Fibroblast of lung (primary cell): ENCODE measurements around the gene FNDC3A. TPM values are rescaled to one million over a fixed set of nuclear protein-coding genes. Genes with fewer than 3 reads are reported as not detected.

Experiments used
- DNase-seq, 2 donors: peaks; one replicate each; pipeline versions ENCODE4 v3.0.0 to v3.0.0-alpha.2; 2010; ENCODE audit warnings: low read depth in 2 of 2
- H2AFZ ChIP-seq: 2 replicates; pipeline ENCODE4 v1.5.1; 2012; ENCODE audit warnings: low read length, control low read depth, inconsistent platforms
- H3K27ac ChIP-seq: 2 replicates; pipeline ENCODE4 v1.5.1; 2011; ENCODE audit warnings: low read length, control low read depth; ENCODE audit not compliant: insufficient read depth
- H3K27me3 ChIP-seq: 2 replicates; pipeline ENCODE4 v1.5.1; 2011; ENCODE audit warnings: mild to moderate bottlenecking, low read length; ENCODE audit not compliant: control insufficient read depth, insufficient read depth
- H3K36me3 ChIP-seq: 2 replicates; pipeline ENCODE4 v1.5.1; 2011; ENCODE audit warnings: low read length; ENCODE audit not compliant: control insufficient read depth, insufficient read depth
- H3K4me1 ChIP-seq: 2 replicates; pipeline ENCODE4 v1.5.1; 2011; ENCODE audit warnings: low read length; ENCODE audit not compliant: control insufficient read depth, insufficient read depth; ENCODE audit errors: extremely low read depth
- H3K4me2 ChIP-seq: 2 replicates; pipeline ENCODE4 v1.5.1; 2011; ENCODE audit warnings: low read length, control low read depth; ENCODE audit not compliant: insufficient read depth; ENCODE audit errors: extremely low read depth
- H3K4me3 ChIP-seq, 4 experiments: fragments of 200-600 bp in 1 of 4; sonication (generic) in 1 of 4; replicated peaks in 1 of 4; 2 replicates each; pipeline ENCODE4 v1.5.1; 2011 to 2016; ENCODE audit warnings: low read length in 4 of 4, low read depth in 3 of 4, mild to moderate bottlenecking in 3 of 4, control low read depth in 2 of 4, inconsistent platforms in 1 of 4, mixed read lengths in 1 of 4; ENCODE audit not compliant: insufficient read depth in 1 of 4; ENCODE audit errors: control extremely low read depth in 1 of 4
- H3K79me2 ChIP-seq: 2 replicates; pipeline ENCODE4 v1.5.1; 2012; ENCODE audit warnings: mild to moderate bottlenecking, low read length, inconsistent platforms; ENCODE audit not compliant: control insufficient read depth, insufficient read depth
- H3K9ac ChIP-seq: 2 replicates; pipeline ENCODE4 v1.5.1; 2011; ENCODE audit warnings: mild to moderate bottlenecking, low read length, control low read depth; ENCODE audit not compliant: insufficient read depth
- H3K9me3 ChIP-seq: 2 replicates; pipeline ENCODE4 v1.5.1; 2012; ENCODE audit warnings: low read depth, low read length; ENCODE audit not compliant: control insufficient read depth, insufficient read depth
- H4K20me1 ChIP-seq: 2 replicates; pipeline ENCODE4 v1.5.1; 2011; ENCODE audit warnings: low read length; ENCODE audit not compliant: control insufficient read depth, insufficient read depth; ENCODE audit errors: extremely low read depth
- EZH2 ChIP-seq: IDR thresholded peaks from 2 replicates; pipeline ENCODE4 v1.5.1; 2012; ENCODE audit warnings: low read length, control low read depth, mild to moderate bottlenecking; ENCODE audit errors: missing control alignments
- polyA plus RNA-seq, 2 donors: library from polyadenylated mRNA; depleted of rRNA in 1 of 2; stranded (reverse) in 1 of 2; unstranded in 1 of 2; fragments of >200 nt; gene quantifications; 2 replicates each; pipeline ENCODE4 v1.2.1, GENCODE V29; 2011 to 2012; ENCODE audit warnings: missing spikeins in 1 of 2
- total RNA-seq: library from RNA; depleted of rRNA; stranded (reverse); fragments of >200 nt; gene quantifications from 2 replicates; pipeline ENCODE4 v1.2.1, GENCODE V29; 2014
- TF ChIP-seq, protein P1 (sequence below), 2 donors: IDR thresholded peaks in 1 of 2; conservative IDR thresholded peaks in 1 of 2; 1 replicate in 1 of 2; 2 replicates in 1 of 2; pipeline ENCODE4 v1.5.1; 2011 to 2012; ENCODE audit warnings: low read length in 2 of 2, control low read depth in 1 of 2, inconsistent platforms in 1 of 2, low read depth in 1 of 2, mild to moderate bottlenecking in 1 of 2

Gene FNDC3A
- total and polyA plus RNA-seq, 2 donors (not counting 1 experiment from before 2014, with no cell fraction given) = 44.7 to 79.4 TPM

GRCh38 chr13:49221590-49221965, 245.9 kb downstream of the FNDC3A start:
- Histone ChIP-seq H3K27me3 (peaks cover 57% of the 10 kb centered on the region), H2AFZ (no peak overlapping the region), H3K4me3 (no peak overlapping the region)

GRCh38 chr13:49225223-49226042, 249.7 kb downstream of the FNDC3A start:
- Histone ChIP-seq H3K4me2 (no peak overlapping the region), H3K9me3 (no peaks in the 10 kb centered on the region), H3K27me3 (peaks cover 34% of the 10 kb centered on the region), H3K4me3 (no peak overlapping the region), H3K9ac (no peak overlapping the region), H2AFZ (no peak overlapping the region), H3K36me3 (no peaks in the 10 kb centered on the region), H3K79me2 (no peaks in the 10 kb centered on the region), H3K27ac (no peak overlapping the region), H4K20me1 (no peaks in the 10 kb centered on the region), H3K4me1 (no peaks in the 10 kb centered on the region)
- DNase-seq = no peak
- TF ChIP-seq EZH2 = no peak
- TF ChIP-seq, protein P1, sequence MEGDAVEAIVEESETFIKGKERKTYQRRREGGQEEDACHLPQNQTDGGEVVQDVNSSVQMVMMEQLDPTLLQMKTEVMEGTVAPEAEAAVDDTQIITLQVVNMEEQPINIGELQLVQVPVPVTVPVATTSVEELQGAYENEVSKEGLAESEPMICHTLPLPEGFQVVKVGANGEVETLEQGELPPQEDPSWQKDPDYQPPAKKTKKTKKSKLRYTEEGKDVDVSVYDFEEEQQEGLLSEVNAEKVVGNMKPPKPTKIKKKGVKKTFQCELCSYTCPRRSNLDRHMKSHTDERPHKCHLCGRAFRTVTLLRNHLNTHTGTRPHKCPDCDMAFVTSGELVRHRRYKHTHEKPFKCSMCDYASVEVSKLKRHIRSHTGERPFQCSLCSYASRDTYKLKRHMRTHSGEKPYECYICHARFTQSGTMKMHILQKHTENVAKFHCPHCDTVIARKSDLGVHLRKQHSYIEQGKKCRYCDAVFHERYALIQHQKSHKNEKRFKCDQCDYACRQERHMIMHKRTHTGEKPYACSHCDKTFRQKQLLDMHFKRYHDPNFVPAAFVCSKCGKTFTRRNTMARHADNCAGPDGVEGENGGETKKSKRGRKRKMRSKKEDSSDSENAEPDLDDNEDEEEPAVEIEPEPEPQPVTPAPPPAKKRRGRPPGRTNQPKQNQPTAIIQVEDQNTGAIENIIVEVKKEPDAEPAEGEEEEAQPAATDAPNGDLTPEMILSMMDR (conservative IDR thresholded peaks at IDR 0.05 in 1 of 2, IDR thresholded peaks at IDR 0.05 in 1 of 2; ENCODE audit: low read depth in 1 of 2, low read length in 2 of 2) = no peak

More at GRCh38 chr13:49221590-49221965, 245.9 kb downstream of the FNDC3A start:
- no peaks in the 10 kb centered on the region for H3K79me2 ChIP-seq
- TF ChIP-seq EZH2 = no peak
- TF ChIP-seq, protein P1 (conservative IDR thresholded peaks at IDR 0.05 in 1 of 2, IDR thresholded peaks at IDR 0.05 in 1 of 2; ENCODE audit: low read depth in 1 of 2, low read length in 2 of 2) = no peak
- H3K4me1 ChIP-seq = no peaks in the 10 kb centered on the region
- H3K4me2 ChIP-seq = no peak overlapping the region
- no peak overlapping the region for H3K27ac ChIP-seq
- no peak for DNase-seq
- H3K36me3 ChIP-seq = no peaks in the 10 kb centered on the region
- no peaks in the 10 kb centered on the region for H3K9me3 ChIP-seq
- H4K20me1 ChIP-seq = no peaks in the 10 kb centered on the region
- no peak overlapping the region for H3K9ac ChIP-seq

GRCh38 chr13:49226613-49227012, 250.9 kb downstream of the FNDC3A start:
- Histone ChIP-seq H3K27ac (no peak overlapping the region), H3K27me3 (peaks cover 22% of the 10 kb centered on the region), H3K36me3 (no peaks in the 10 kb centered on the region), H3K4me2 (no peak overlapping the region), H3K9ac (no peak overlapping the region), H3K9me3 (no peaks in the 10 kb centered on the region), H3K79me2 (no peaks in the 10 kb centered on the region), H3K4me1 (no peaks in the 10 kb centered on the region), H3K4me3 (no peak overlapping the region), H2AFZ (no peak overlapping the region), H4K20me1 (no peaks in the 10 kb centered on the region)
- TF ChIP-seq, protein P1 (conservative IDR thresholded peaks at IDR 0.05 in 1 of 2, IDR thresholded peaks at IDR 0.05 in 1 of 2; ENCODE audit: low read depth in 1 of 2, low read length in 2 of 2) = no peak
- no peak for TF ChIP-seq EZH2
- DNase-seq = no peak
